Mucosa of descending colon (tissue), 3 donors: ENCODE data around the gene NOB1. TPM values are rescaled to one million over a fixed set of nuclear protein-coding genes. Genes with fewer than 3 reads are reported as not detected.

Source experiments
- ATAC-seq: fragments of 200-7000 bp; cut with Tn5 transposase; one replicate; pipeline ENCODE4 v1.9.1; 2020; ENCODE audit warnings: mild to moderate bottlenecking, moderate library complexity
- DNase-seq, 3 donors: peaks; one replicate each; pipeline ENCODE4 v3.0.0-alpha.2; 2020
- H3K36me3 ChIP-seq: fragments of 200-600 bp; one replicate; pipeline ENCODE4 v1.8.0; 2021; ENCODE audit warnings: low read depth, mild to moderate bottlenecking
- H3K4me1 ChIP-seq: fragments of 200-600 bp; one replicate; pipeline ENCODE4 v1.8.0; 2021; ENCODE audit warnings: low read depth, mild to moderate bottlenecking
- H3K4me3 ChIP-seq: fragments of 200-600 bp; one replicate; pipeline ENCODE4 v1.8.0; 2021; ENCODE audit warnings: mild to moderate bottlenecking
- H3K9me3 ChIP-seq: fragments of 200-600 bp; one replicate; pipeline ENCODE4 v1.8.0; 2021; ENCODE audit warnings: mild to moderate bottlenecking
- CTCF ChIP-seq: fragments of 200-600 bp; IDR thresholded peaks from one replicate; pipeline ENCODE4 v1.8.0; 2022; ENCODE audit warnings: antibody characterized with exemption, mild to moderate bottlenecking
- intact Hi-C, 2 donors: fragments of 100-400 bp; cut with DNase I in 1 of 2; cut with micrococcal nuclease in 1 of 2; formaldehyde crosslinking; loops; one replicate each; pipeline versions ENCODE4 v1.11.0 to v1.11.1; 2022; cut with DNase I, micrococcal nuclease
- long read RNA-seq, 2 donors: library from polyadenylated mRNA; unstranded; transcript quantifications; one replicate each; pipeline ENCODE4 v2.0.0, GENCODE V29; 2019 to 2021
- total RNA-seq, 3 donors: library from RNA; stranded (reverse); fragmentation: NEBNext Ultra II Directional in 2 of 3; extraction: Animal tissue kit (Norgen Biotek cat#: 25700) in 2 of 3; gene quantifications; one replicate each; pipeline versions ENCODE4 v1.2.1 to v1.2.4, GENCODE V29; 2021 to 2023
- donor health status: DM: no; HTN: no; CAD: no; lungs with moderate emphysema.
- donor health status: DM: no; HTN: no; CAD: no.
- donor health status: DM: no; HTN: yes; CAD: no.

The NOB1 gene
- 10 to 100 TPM; 36.1 to 38.9 (median 36.4) TPM for total RNA-seq
- long read RNA-seq, donor 1, transcript NOB1-201 (9 exons, 1,734 nt) = major isoform, 37 of 45 reads
- long read RNA-seq, donor 1, partial matches to known transcripts = 3 of 45 reads
- long read RNA-seq, donor 1, other reads (novel, unspliced or antisense) = 5 of 45 reads
- long read RNA-seq, donor 2, transcript NOB1-201 (9 exons, 1,734 nt) = major isoform, 37 of 41 reads
- long read RNA-seq, donor 2, partial matches to known transcripts = 1 of 41 reads
- long read RNA-seq, donor 2, other reads (novel, unspliced or antisense) = 3 of 41 reads

- Histone ChIP-seq H3K36me3 (peaks cover 6% of the 10 kb centered on the region), H3K4me1 (peaks cover 19% of the 10 kb centered on the region), H3K9me3 (no peaks in the 10 kb centered on the region), H3K4me3 (peak within 1 kb of the TSS; percentile 78)
- intact Hi-C loops = loop anchor here in 1 of 2 donors (5.0 kb wide), 1 partner anchor 47 kb away; no protein-coding TSS in a partner anchor
- ATAC-seq (peak; percentile 99), DNase-seq (peak; percentile 96 to 98 (median 98))
- TF ChIP-seq CTCF = peak; percentile 98
These were observed at the start of gene NOB1 for GRCh38 chr16:69754469-69755310. Gene NOB1 (minus strand): TSS chr16:69754926. CDS start chr16:69754910, 16 bp downstream.

GRCh38 chr16:69804297-69804696, 49.6 kb upstream of the NOB1 start:
- H3K36me3 ChIP-seq = no peaks in the 10 kb centered on the region
- no peak for DNase-seq
- H3K9me3 ChIP-seq = no peaks in the 10 kb centered on the region
- intact Hi-C loops = no loop called here
- no peak overlapping the region for H3K4me3 ChIP-seq
- ATAC-seq = no peak
- TF ChIP-seq CTCF = no peak
- H3K4me1 ChIP-seq = no peaks in the 10 kb centered on the region

GRCh38 chr16:69799611-69800031, 44.9 kb upstream of the NOB1 start:
- H3K4me3 ChIP-seq = no peak overlapping the region
- no peaks in the 10 kb centered on the region for H3K4me1 ChIP-seq
- TF ChIP-seq CTCF = no peak
- no peaks in the 10 kb centered on the region for H3K9me3 ChIP-seq
- no peak for ATAC-seq
- intact Hi-C loops = loop anchor here in 1 of 2 donors (5.0 kb wide), 1 partner anchor 128 kb away; no protein-coding TSS in a partner anchor
- no peaks in the 10 kb centered on the region for H3K36me3 ChIP-seq
- DNase-seq = no peak

GRCh38 chr16:69798466-69798865, 43.7 kb upstream of the NOB1 start:
- intact Hi-C loops = loop anchor here in 1 of 2 donors (5.0 kb wide), 1 partner anchor 129 kb away; no protein-coding TSS in a partner anchor
- no peak for ATAC-seq
- peaks cover 1% of the 10 kb centered on the region for H3K4me1 ChIP-seq
- H3K4me3 ChIP-seq = no peak overlapping the region
- no peak for TF ChIP-seq CTCF
- no peaks in the 10 kb centered on the region for H3K36me3 ChIP-seq
- DNase-seq = no peak
- H3K9me3 ChIP-seq = no peaks in the 10 kb centered on the region

- DNase-seq (peak in 1 of 3 donors; percentile 50), ATAC-seq (peak; percentile 94)
- TF ChIP-seq CTCF = peak; percentile 71
- no peaks in the 10 kb centered on the region for H3K9me3 ChIP-seq
- H3K4me3 ChIP-seq = no peak overlapping the region
- intact Hi-C loops = loop anchor here (2.0 to 5.0 kb wide), 2 partner anchors 131 to 134 kb away; no protein-coding TSS in a partner anchor
- H3K4me1 ChIP-seq = peaks cover 5% of the 10 kb centered on the region
- no peaks in the 10 kb centered on the region for H3K36me3 ChIP-seq
These were observed 41.8 kb upstream of the NOB1 start for GRCh38 chr16:69796285-69797118.
